HepG2 (cell line): ENCODE measurements around the gene ACOXL. TPM values are rescaled to one million over a fixed set of nuclear protein-coding genes. Genes with fewer than 3 reads are reported as not detected.

ENCODE experiments used
- ATAC-seq: fragments of 200-7000 bp; cut with Tn5 transposase; 3 replicates; pipeline ENCODE4 v1.9.1; 2020; ENCODE audit warnings: mild to moderate bottlenecking, moderate library complexity
- BruUV-seq: library from RNA; stranded (reverse); fragments of 400-500 nt; replicated peaks from 2 replicates; lab custom pipeline; 2021; lab: Mats Ljungman, UMichigan
- CTCF ChIA-PET: fragments of 300-600 bp; formaldehyde crosslinking; extraction: SDS; loops from one replicate; lab custom pipeline; 2021; ENCODE audit warnings: low total read pairs, inconsistent platforms, low intra/inter-chr PET ratio; lab: Yijun Ruan, JAX
- POLR2A ChIA-PET: fragments of 350-600 bp; sonication (Branson Sonifier 250); formaldehyde crosslinking; loops from one replicate; lab custom pipeline; 2020; ENCODE audit warnings: antibody characterized with exemption, inconsistent platforms; lab: Yijun Ruan, JAX
- DNase-seq: peaks from one replicate; pipeline ENCODE4 v3.0.0-alpha.2; 2015; ENCODE audit warnings: low spot score
- FAIRE-seq: peaks from 3 replicates; lab custom pipeline; 2011; peaks lifted over from hg19 to GRCh38; lab: Jason Lieb, UNC
- H2AFZ ChIP-seq: one replicate; pipeline ENCODE4 v1.6.1; 2011; ENCODE audit warnings: low read length, inconsistent platforms
- H3K27ac ChIP-seq: fragments of 300-600 bp; 3 replicates; pipeline ENCODE4 v1.8.0; 2011; ENCODE audit warnings: mixed run types, mild to moderate bottlenecking, mixed read lengths, low read length, inconsistent platforms; ENCODE audit not compliant: insufficient read depth; ENCODE audit errors: extremely low read length
- H3K27me3 ChIP-seq, 2 experiments: fragments of 200-600 bp in 1 of 2; 2 replicates in 1 of 2; 3 replicates in 1 of 2; pipeline versions ENCODE4 v1.6.0 to v1.8.0; 2011; ENCODE audit warnings: low read length in 2 of 2, mild to moderate bottlenecking in 2 of 2, moderate library complexity in 2 of 2, inconsistent platforms in 1 of 2; ENCODE audit not compliant: insufficient read depth in 2 of 2, control insufficient read depth in 1 of 2
- H3K36me3 ChIP-seq, 2 experiments: fragments of 200-600 bp in 1 of 2; replicated peaks in 1 of 2; 2 replicates in 1 of 2; 3 replicates in 1 of 2; pipeline versions ENCODE4 v1.5.1 to v1.8.0; 2011; ENCODE audit warnings: low read length in 2 of 2, inconsistent platforms in 1 of 2; ENCODE audit not compliant: insufficient read depth in 2 of 2, control insufficient read depth in 1 of 2
- H3K4me1 ChIP-seq: 2 replicates; pipeline ENCODE4 v1.5.1; 2012; ENCODE audit warnings: low read length, inconsistent platforms; ENCODE audit not compliant: insufficient read depth
- H3K4me2 ChIP-seq: 2 replicates; pipeline ENCODE4 v1.6.0; 2011; ENCODE audit warnings: low read depth, low read length, inconsistent platforms
- H3K4me3 ChIP-seq, 3 experiments: fragments of 200-600 bp in 1 of 3; sonication (generic), shearing (Covaris generic) in 1 of 3; replicated peaks in 1 of 3; 2 replicates each; pipeline ENCODE4 v1.5.1; 2011 to 2016; ENCODE audit warnings: low read length in 3 of 3, inconsistent platforms in 2 of 3, low read depth in 2 of 3, mild to moderate bottlenecking in 2 of 3, control low read depth in 1 of 3, mixed read lengths in 1 of 3; ENCODE audit not compliant: insufficient read depth in 1 of 3
- H3K79me2 ChIP-seq: one replicate; pipeline ENCODE4 v1.6.1; 2011; ENCODE audit warnings: low read length, inconsistent platforms; ENCODE audit not compliant: insufficient read depth
- H3K9ac ChIP-seq: 2 replicates; pipeline ENCODE4 v1.6.0; 2011; ENCODE audit warnings: mild to moderate bottlenecking, low read depth, low read length, inconsistent platforms; ENCODE audit not compliant: insufficient read depth
- H3K9me3 ChIP-seq: 2 replicates; pipeline ENCODE4 v1.5.1; 2012; ENCODE audit warnings: mild to moderate bottlenecking, low read length
- H4K20me1 ChIP-seq: 2 replicates; pipeline ENCODE4 v1.6.0; 2011; ENCODE audit warnings: inconsistent platforms, mild to moderate bottlenecking, low read length, moderate library complexity; ENCODE audit not compliant: insufficient read depth
- DBP ChIP-seq: sonication (generic); formaldehyde crosslinking; IDR thresholded peaks from 2 replicates; pipeline ENCODE4 v1.4.0; 2020; ENCODE audit warnings: missing genetic modification reagents; ENCODE audit errors: not compliant biosample characterization
- FLYWCH1 ChIP-seq: sonication (generic); formaldehyde crosslinking; IDR thresholded peaks from 2 replicates; pipeline ENCODE4 v1.8.1; 2023; ENCODE audit warnings: mild to moderate bottlenecking, missing genetic modification reagents
- HNRNPK ChIP-seq: fragments of 200-400 bp; formaldehyde crosslinking; IDR thresholded peaks from 2 replicates; pipeline ENCODE4 v1.6.1; 2018; ENCODE audit warnings: low read length, low read depth, moderate library complexity, mild to moderate bottlenecking; ENCODE audit not compliant: poor library complexity, severe bottlenecking
- HOXA9 ChIP-seq: sonication (generic); formaldehyde crosslinking; IDR thresholded peaks from 2 replicates; pipeline ENCODE4 v1.8.1; 2022; ENCODE audit warnings: missing genetic modification reagents, mild to moderate bottlenecking, moderate library complexity, borderline replicate concordance
- JDP2 ChIP-seq: sonication (generic); formaldehyde crosslinking; IDR thresholded peaks from 2 replicates; pipeline ENCODE4 v1.8.1; 2022; ENCODE audit warnings: missing genetic modification reagents, borderline replicate concordance
- MTF1 ChIP-seq: sonication (generic); formaldehyde crosslinking; IDR thresholded peaks from 2 replicates; pipeline ENCODE4 v1.5.0; 2020; ENCODE audit warnings: missing genetic modification reagents
- POLR2A ChIP-seq, 2 experiments: IDR thresholded peaks; 2 replicates each; pipeline ENCODE4 v1.6.1; 2011; ENCODE audit warnings: low read depth in 2 of 2, low read length in 2 of 2, mild to moderate bottlenecking in 1 of 2, moderate library complexity in 1 of 2; ENCODE audit not compliant: insufficient read depth in 1 of 2
- PRDM10 ChIP-seq: sonication (generic); formaldehyde crosslinking; IDR thresholded peaks from 2 replicates; pipeline ENCODE4 v1.4.0; 2020; ENCODE audit warnings: low read depth, missing genetic modification reagents
- TAF1 ChIP-seq: sonication (generic); formaldehyde crosslinking; IDR thresholded peaks from 2 replicates; pipeline ENCODE4 v1.4.0; 2020; ENCODE audit warnings: missing genetic modification reagents
- ZFP37 ChIP-seq: sonication (generic); formaldehyde crosslinking; IDR thresholded peaks from 2 replicates; pipeline ENCODE4 v1.4.0; 2020; ENCODE audit warnings: missing genetic modification reagents, borderline replicate concordance
- ZKSCAN8 ChIP-seq: IDR thresholded peaks from 2 replicates; pipeline ENCODE4 v1.6.1; 2016; ENCODE audit warnings: borderline replicate concordance, missing genetic modification reagents, missing compliant biosample characterization
- ZNF564 ChIP-seq: sonication (generic); formaldehyde crosslinking; IDR thresholded peaks from 2 replicates; pipeline ENCODE4 v1.8.1; 2023; ENCODE audit warnings: mild to moderate bottlenecking, missing genetic modification reagents
- whole genome bisulfite sequencing: methylation state at CpG from one replicate; pipeline ENCODE4 v1.1.6; 2017; ENCODE audit warnings: low lambda C conversion rate; 5-methylcytosine and 5-hydroxymethylcytosine counted together
- in situ Hi-C: cut with HindIII; loops from 2 replicates; pipeline ENCODE4 v1.10.0; 2017; ENCODE audit warnings: low pct_unique_long_range_greater_than_20kb; ENCODE audit not compliant: extremely low pct_ligation_motif_present
- intact Hi-C: fragments of 100-400 bp; cut with micrococcal nuclease; formaldehyde crosslinking; loops from one replicate; pipeline ENCODE4 v1.10.0; 2022; ENCODE audit not compliant: unreplicated experiment
- polyA plus RNA-seq, 8 experiments: library from polyadenylated mRNA; depleted of rRNA in 3 of 8; stranded (reverse) in 7 of 8; unstranded in 1 of 8; fragments of >200 nt; fragmentation: Illumina TruSeq in 4 of 8; extraction: Trizol in 4 of 8; gene quantifications; 2 replicates each; pipeline versions ENCODE4 v1.2.1 to v1.2.3, GENCODE V29; 2011 to 2016; ENCODE audit warnings: low read depth in 4 of 8, missing spikeins in 1 of 8, mixed read lengths in 1 of 8; ENCODE audit not compliant: insufficient read depth in 1 of 8
- total RNA-seq, 5 experiments: library from RNA; depleted of rRNA; stranded (reverse); fragments of >200 nt; fragmentation: Illumina TruSeq; extraction: Trizol; gene quantifications; 2 replicates each; pipeline ENCODE4 v1.2.3, GENCODE V29; 2016; ENCODE audit warnings: low read depth in 1 of 5
- TF ChIP-seq, protein P1 (sequence below): sonication (generic); formaldehyde crosslinking; IDR thresholded peaks from 2 replicates; pipeline ENCODE4 v1.4.0; 2020; ENCODE audit warnings: missing genetic modification reagents
- TF ChIP-seq, protein P2 (sequence below): sonication (generic); formaldehyde crosslinking; IDR thresholded peaks from 2 replicates; pipeline ENCODE4 v1.8.0; 2022; ENCODE audit warnings: mild to moderate bottlenecking, missing genetic modification reagents, moderate library complexity

ACOXL gene
- total and polyA plus RNA-seq, 2 of the 13 experiments (the other 11 are each of a cell fraction or from before 2014, with no cell fraction given) = not detected

- Histone ChIP-seq H3K79me2 (no peaks in the 10 kb centered on the region), H3K36me3 (no peaks in the 10 kb centered on the region), H2AFZ (no peak overlapping the region), H3K27ac (no peak overlapping the region), H3K4me3 (no peak overlapping the region), H3K27me3 (peaks cover 7 to 51% of the 10 kb centered on the region in 2 experiments), H3K9me3 (no peaks in the 10 kb centered on the region), H3K4me1 (peaks cover 14% of the 10 kb centered on the region), H3K9ac (no peak overlapping the region), H4K20me1 (no peaks in the 10 kb centered on the region), H3K4me2 (no peak overlapping the region)
- in situ Hi-C loops = no loop called here
- FAIRE-seq = no peak
- intact Hi-C loops = no loop called here
- no peak for DNase-seq
- POLR2A ChIA-PET = no interaction called here
- no TSS peak for BruUV-seq
- ATAC-seq = no peak
- CTCF ChIA-PET = no interaction called here
- 38% methylated on average over 13 of the region's 13 CpGs for WGBS
- TF ChIP-seq ZNF564 (CRISPR knock-in tag) (no peak), DBP (no peak), TAF1 (CRISPR knock-in tag) (no peak), JDP2 (CRISPR knock-in tag) (no peak), HOXA9 (no peak), MTF1 (CRISPR knock-in tag) (no peak), HNRNPK (no peak), PRDM10 (CRISPR knock-in tag) (no peak), FLYWCH1 (CRISPR knock-in tag) (no peak), ZFP37 (CRISPR knock-in tag) (no peak), ZKSCAN8 (CRISPR knock-in tag) (no peak), POLR2A (IDR thresholded peaks at IDR 0.05; ENCODE audit: insufficient read depth in 1 of 2, low read depth in 2 of 2, low read length in 2 of 2) (no peak)
- TF ChIP-seq, protein P1, sequence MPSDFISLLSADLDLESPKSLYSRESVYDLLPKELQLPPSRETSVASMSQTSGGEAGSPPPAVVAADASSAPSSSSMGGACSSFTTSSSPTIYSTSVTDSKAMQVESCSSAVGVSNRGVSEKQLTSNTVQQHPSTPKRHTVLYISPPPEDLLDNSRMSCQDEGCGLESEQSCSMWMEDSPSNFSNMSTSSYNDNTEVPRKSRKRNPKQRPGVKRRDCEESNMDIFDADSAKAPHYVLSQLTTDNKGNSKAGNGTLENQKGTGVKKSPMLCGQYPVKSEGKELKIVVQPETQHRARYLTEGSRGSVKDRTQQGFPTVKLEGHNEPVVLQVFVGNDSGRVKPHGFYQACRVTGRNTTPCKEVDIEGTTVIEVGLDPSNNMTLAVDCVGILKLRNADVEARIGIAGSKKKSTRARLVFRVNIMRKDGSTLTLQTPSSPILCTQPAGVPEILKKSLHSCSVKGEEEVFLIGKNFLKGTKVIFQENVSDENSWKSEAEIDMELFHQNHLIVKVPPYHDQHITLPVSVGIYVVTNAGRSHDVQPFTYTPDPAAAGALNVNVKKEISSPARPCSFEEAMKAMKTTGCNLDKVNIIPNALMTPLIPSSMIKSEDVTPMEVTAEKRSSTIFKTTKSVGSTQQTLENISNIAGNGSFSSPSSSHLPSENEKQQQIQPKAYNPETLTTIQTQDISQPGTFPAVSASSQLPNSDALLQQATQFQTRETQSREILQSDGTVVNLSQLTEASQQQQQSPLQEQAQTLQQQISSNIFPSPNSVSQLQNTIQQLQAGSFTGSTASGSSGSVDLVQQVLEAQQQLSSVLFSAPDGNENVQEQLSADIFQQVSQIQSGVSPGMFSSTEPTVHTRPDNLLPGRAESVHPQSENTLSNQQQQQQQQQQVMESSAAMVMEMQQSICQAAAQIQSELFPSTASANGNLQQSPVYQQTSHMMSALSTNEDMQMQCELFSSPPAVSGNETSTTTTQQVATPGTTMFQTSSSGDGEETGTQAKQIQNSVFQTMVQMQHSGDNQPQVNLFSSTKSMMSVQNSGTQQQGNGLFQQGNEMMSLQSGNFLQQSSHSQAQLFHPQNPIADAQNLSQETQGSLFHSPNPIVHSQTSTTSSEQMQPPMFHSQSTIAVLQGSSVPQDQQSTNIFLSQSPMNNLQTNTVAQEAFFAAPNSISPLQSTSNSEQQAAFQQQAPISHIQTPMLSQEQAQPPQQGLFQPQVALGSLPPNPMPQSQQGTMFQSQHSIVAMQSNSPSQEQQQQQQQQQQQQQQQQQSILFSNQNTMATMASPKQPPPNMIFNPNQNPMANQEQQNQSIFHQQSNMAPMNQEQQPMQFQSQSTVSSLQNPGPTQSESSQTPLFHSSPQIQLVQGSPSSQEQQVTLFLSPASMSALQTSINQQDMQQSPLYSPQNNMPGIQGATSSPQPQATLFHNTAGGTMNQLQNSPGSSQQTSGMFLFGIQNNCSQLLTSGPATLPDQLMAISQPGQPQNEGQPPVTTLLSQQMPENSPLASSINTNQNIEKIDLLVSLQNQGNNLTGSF = no peak
- TF ChIP-seq, protein P2, sequence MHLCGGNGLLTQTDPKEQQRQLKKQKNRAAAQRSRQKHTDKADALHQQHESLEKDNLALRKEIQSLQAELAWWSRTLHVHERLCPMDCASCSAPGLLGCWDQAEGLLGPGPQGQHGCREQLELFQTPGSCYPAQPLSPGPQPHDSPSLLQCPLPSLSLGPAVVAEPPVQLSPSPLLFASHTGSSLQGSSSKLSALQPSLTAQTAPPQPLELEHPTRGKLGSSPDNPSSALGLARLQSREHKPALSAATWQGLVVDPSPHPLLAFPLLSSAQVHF (CRISPR knock-in tag) = no peak
These were observed 126.8 kb downstream of the ACOXL start for GRCh38 chr2:110858993-110859701.
